DND-41 (cell line): ENCODE measurements around the gene DQX1.
"Not testable (repeated sequence)": the region's sequence is repeated elsewhere in the genome, so short reads cannot be mapped to it uniquely, and the experiment has no call there.

ENCODE experiments used
- EZH2 ChIP-seq: IDR thresholded peaks from 3 replicates; pipeline ENCODE4 v1.6.1; 2012; ENCODE audit warnings: borderline replicate concordance, low read depth, mild to moderate bottlenecking, moderate library complexity, low read length, inconsistent platforms; ENCODE audit not compliant: severe bottlenecking
- TF ChIP-seq, protein P1 (sequence below): IDR thresholded peaks from 2 replicates; pipeline ENCODE4 v1.5.1; 2012; ENCODE audit warnings: borderline replicate concordance, low read length, moderate library complexity, mild to moderate bottlenecking; ENCODE audit not compliant: poor library complexity, severe bottlenecking; ENCODE audit errors: extremely low read depth

DNA sequence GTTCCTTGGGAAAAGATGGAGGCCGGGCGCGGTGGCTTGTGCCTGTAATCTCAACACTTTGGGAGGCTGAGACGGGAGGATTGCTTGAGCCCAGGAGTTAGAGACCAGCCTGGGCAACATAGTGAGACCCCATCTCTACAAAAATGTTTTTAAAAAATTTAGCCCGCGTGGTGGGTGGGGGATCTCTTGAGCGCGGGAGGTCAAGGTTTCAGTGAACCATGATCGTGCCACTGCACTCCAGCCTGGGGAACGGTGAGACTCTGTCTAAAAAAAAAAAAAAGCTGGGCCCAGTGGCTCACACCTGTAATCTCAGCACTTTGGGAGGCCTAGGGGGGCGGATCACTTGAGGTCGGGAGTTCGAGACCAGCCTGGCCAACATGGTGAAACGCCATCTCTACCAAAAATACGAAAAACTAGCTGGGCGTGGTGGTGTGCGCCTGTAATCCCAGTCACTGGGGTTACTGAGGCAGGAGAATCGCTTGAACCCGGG lies 42.3 kb downstream of the DQX1 start:
- TF ChIP-seq, protein P1, sequence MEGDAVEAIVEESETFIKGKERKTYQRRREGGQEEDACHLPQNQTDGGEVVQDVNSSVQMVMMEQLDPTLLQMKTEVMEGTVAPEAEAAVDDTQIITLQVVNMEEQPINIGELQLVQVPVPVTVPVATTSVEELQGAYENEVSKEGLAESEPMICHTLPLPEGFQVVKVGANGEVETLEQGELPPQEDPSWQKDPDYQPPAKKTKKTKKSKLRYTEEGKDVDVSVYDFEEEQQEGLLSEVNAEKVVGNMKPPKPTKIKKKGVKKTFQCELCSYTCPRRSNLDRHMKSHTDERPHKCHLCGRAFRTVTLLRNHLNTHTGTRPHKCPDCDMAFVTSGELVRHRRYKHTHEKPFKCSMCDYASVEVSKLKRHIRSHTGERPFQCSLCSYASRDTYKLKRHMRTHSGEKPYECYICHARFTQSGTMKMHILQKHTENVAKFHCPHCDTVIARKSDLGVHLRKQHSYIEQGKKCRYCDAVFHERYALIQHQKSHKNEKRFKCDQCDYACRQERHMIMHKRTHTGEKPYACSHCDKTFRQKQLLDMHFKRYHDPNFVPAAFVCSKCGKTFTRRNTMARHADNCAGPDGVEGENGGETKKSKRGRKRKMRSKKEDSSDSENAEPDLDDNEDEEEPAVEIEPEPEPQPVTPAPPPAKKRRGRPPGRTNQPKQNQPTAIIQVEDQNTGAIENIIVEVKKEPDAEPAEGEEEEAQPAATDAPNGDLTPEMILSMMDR: not testable (repeated sequence)
- TF ChIP-seq EZH2: not testable (repeated sequence)
